MCF 10A (cell line): Measurements from ENCODE around the gene MAP10. TPM values are rescaled to one million over a fixed set of nuclear protein-coding genes. Genes with fewer than 3 reads are reported as not detected.

Experiments used
- BruUV-seq: library from RNA; stranded (reverse); fragments of 400-500 nt; replicated peaks from 2 replicates; lab custom pipeline; 2021; lab: Mats Ljungman, UMichigan
- CTCF ChIA-PET: fragments of 300-600 bp; sonication (Branson Sonifier 250); formaldehyde crosslinking; extraction: SDS; loops from one replicate; lab custom pipeline; 2021; ENCODE audit warnings: antibody characterized with exemption, inconsistent platforms; lab: Yijun Ruan, JAX
- POLR2A ChIA-PET: fragments of 300-600, 350-650 bp; sonication (Branson Sonifier 250); formaldehyde crosslinking; extraction: SDS; loops from one replicate; lab custom pipeline; 2020; ENCODE audit warnings: antibody characterized with exemption, inconsistent platforms; lab: Yijun Ruan, JAX
- DNase-seq: peaks from one replicate; pipeline ENCODE4 v3.0.0-alpha.2; 2018; ENCODE audit not compliant: unreplicated experiment
- H3K27ac Mint-ChIP-seq: one replicate; pipeline ENCODE4 v1.8.0; 2022; ENCODE audit warnings: mild to moderate bottlenecking, low read depth, mixed read lengths; ENCODE audit not compliant: unreplicated experiment
- H3K27me3 Mint-ChIP-seq: one replicate; pipeline ENCODE4 v1.8.0; 2022; ENCODE audit warnings: mixed read lengths; ENCODE audit not compliant: insufficient read depth, unreplicated experiment
- H3K36me3 Mint-ChIP-seq: one replicate; pipeline ENCODE4 v1.8.0; 2022; ENCODE audit warnings: mild to moderate bottlenecking, moderate library complexity, mixed read lengths; ENCODE audit not compliant: insufficient read depth, unreplicated experiment
- H3K4me1 Mint-ChIP-seq: one replicate; pipeline ENCODE4 v1.8.0; 2022; ENCODE audit warnings: mixed read lengths; ENCODE audit not compliant: insufficient read depth, unreplicated experiment
- H3K4me3 Mint-ChIP-seq: one replicate; pipeline ENCODE4 v1.8.0; 2022; ENCODE audit warnings: mild to moderate bottlenecking, moderate library complexity, mixed read lengths; ENCODE audit not compliant: unreplicated experiment
- H3K9me3 Mint-ChIP-seq: one replicate; pipeline ENCODE4 v1.8.0; 2022; ENCODE audit warnings: mixed read lengths; ENCODE audit not compliant: unreplicated experiment
- CTCF ChIP-seq: fragments of 200-600 bp; IDR thresholded peaks from one replicate; pipeline ENCODE4 v1.8.0; 2022; ENCODE audit warnings: antibody characterized with exemption, mild to moderate bottlenecking; ENCODE audit not compliant: unreplicated experiment
- intact Hi-C: fragments of 100-400 bp; cut with micrococcal nuclease; formaldehyde crosslinking; loops from 2 replicates; pipeline ENCODE4 v1.14.1; 2022
- total RNA-seq: library from RNA; stranded (reverse); gene quantifications from 2 replicates; pipeline ENCODE4 v1.2.3, GENCODE V29; 2022

Gene MAP10
- total RNA-seq, 1 experiment from 2014 or later = not detected

GRCh38 chr1:232797856-232798510 lies 7.2 kb upstream of the MAP10 start:
- no peaks in the 10 kb centered on the region for H3K9me3 Mint-ChIP-seq
- no peaks in the 10 kb centered on the region for H3K27me3 Mint-ChIP-seq
- no peaks in the 10 kb centered on the region for H3K36me3 Mint-ChIP-seq
- no peak overlapping the region for H3K4me3 Mint-ChIP-seq
- DNase-seq = no peak
- POLR2A ChIA-PET = interaction anchor here (1.0 to 1.1 kb wide), 2 partner anchors 41 to 168 kb away, joined by 4 read pairs; partner anchors contain the start of gene SIPA1L2
- no peak overlapping the region for H3K27ac Mint-ChIP-seq
- H3K4me1 Mint-ChIP-seq = peaks cover 11% of the 10 kb centered on the region
- intact Hi-C loops = no loop called here
- TF ChIP-seq CTCF = no peak
- CTCF ChIA-PET = interaction anchor here (0.6 to 1.9 kb wide), 8 partner anchors 29 to 1358 kb away, joined by 3 to 6 read pairs (median 4); no protein-coding TSS in a partner anchor
- BruUV-seq = no TSS peak

GRCh38 chr1:232798920-232799319 lies 6.3 kb upstream of the MAP10 start:
- CTCF ChIA-PET = interaction anchor here (0.5 kb wide), 1 partner anchor 164 kb away, joined by 4 read pairs; no protein-coding TSS in a partner anchor
- Mint-ChIP-seq H3K4me3 (no peak overlapping the region), H3K4me1 (peaks cover 2% of the 10 kb centered on the region), H3K27me3 (no peaks in the 10 kb centered on the region), H3K36me3 (no peaks in the 10 kb centered on the region), H3K9me3 (no peaks in the 10 kb centered on the region), H3K27ac (no peak overlapping the region)
- TF ChIP-seq CTCF = no peak
- BruUV-seq = no TSS peak
- DNase-seq = no peak
- POLR2A ChIA-PET = interaction anchor here (0.8 kb wide), 1 partner anchor 12 kb away, joined by 3 read pairs; no protein-coding TSS in a partner anchor
- intact Hi-C loops = no loop called here

GRCh38 chr1:232806186-232806510 lies 932 bp downstream of the MAP10 start:
- intact Hi-C loops = no loop called here
- no TSS peak for BruUV-seq
- ChIA-PET POLR2A (no interaction called here), CTCF (interaction anchor here (0.7 kb wide), 1 partner anchor 13 kb away, joined by 3 read pairs; no protein-coding TSS in a partner anchor)
- peaks cover 16% of the 10 kb centered on the region for H3K27me3 Mint-ChIP-seq
- TF ChIP-seq CTCF = no peak
- no peaks in the 10 kb centered on the region for H3K9me3 Mint-ChIP-seq
- H3K4me3 Mint-ChIP-seq = peak overlapping the region; percentile 21
- DNase-seq = no peak
- H3K4me1 Mint-ChIP-seq = no peaks in the 10 kb centered on the region
- no peaks in the 10 kb centered on the region for H3K36me3 Mint-ChIP-seq
- H3K27ac Mint-ChIP-seq = no peak overlapping the region

- no TSS peak for BruUV-seq
- intact Hi-C loops = no loop called here
- Mint-ChIP-seq H3K4me1 (no peaks in the 10 kb centered on the region), H3K36me3 (no peaks in the 10 kb centered on the region), H3K27ac (no peak overlapping the region), H3K9me3 (no peaks in the 10 kb centered on the region), H3K27me3 (peaks cover 16% of the 10 kb centered on the region), H3K4me3 (no peak overlapping the region)
- no peak for DNase-seq
- CTCF ChIA-PET = no interaction called here
- POLR2A ChIA-PET = interaction anchor here (0.6 to 1.1 kb wide), 4 partner anchors 44 to 463 kb away, joined by 3 read pairs; no protein-coding TSS in a partner anchor
- TF ChIP-seq CTCF = no peak
Observed at GRCh38 chr1:232810856-232811255, 5.6 kb downstream of the MAP10 start.
